Midbrain (tissue), 1 donor: Measurements from ENCODE around the gene OR6K3.
"Not testable (repeated sequence)": the region's sequence is repeated elsewhere in the genome, so short reads cannot be mapped to it uniquely, and the experiment has no call there.

ENCODE experiments used
- DNase-seq: peaks from one replicate; lab custom pipeline; 2025; lab: John Stamatoyannopoulos, UW

The OR6K3 gene, protein sequence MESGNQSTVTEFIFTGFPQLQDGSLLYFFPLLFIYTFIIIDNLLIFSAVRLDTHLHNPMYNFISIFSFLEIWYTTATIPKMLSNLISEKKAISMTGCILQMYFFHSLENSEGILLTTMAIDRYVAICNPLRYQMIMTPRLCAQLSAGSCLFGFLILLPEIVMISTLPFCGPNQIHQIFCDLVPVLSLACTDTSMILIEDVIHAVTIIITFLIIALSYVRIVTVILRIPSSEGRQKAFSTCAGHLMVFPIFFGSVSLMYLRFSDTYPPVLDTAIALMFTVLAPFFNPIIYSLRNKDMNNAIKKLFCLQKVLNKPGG

DNA sequence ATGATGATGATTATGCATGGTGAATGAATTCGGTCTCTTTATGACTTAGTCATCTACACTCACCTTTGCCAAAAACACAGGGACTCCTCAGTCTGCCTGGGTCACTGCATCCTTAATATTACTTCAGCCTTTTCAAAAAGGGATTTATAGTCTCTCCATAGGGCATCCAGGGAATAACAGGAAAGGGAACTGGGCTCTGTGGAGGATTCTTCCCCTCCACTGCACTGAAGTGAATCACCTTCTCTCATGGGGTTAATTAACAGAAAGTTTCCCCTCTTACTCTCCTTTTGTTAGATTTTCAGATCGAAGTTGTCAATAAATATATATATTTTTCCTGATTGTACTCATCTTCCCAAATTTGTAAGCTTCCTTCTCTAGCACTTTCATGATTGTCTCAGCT, at the start of gene OR6K3:
OR6K3 (minus strand) TSS at position 101 of the 400 bp plus-strand sequence. CDS start 2,605 bp downstream, outside the sequence.
- DNase-seq, result no peak

- DNase-seq, result no peak
These were observed 33.9 kb upstream of the OR6K3 start, which contains the start of gene OR6K6 for GRCh38 chr1:158754420-158754819. TSS of gene OR6K6 (plus strand) at chr1:158754720. CDS start at chr1:158754888, 168 bp downstream.

DNA sequence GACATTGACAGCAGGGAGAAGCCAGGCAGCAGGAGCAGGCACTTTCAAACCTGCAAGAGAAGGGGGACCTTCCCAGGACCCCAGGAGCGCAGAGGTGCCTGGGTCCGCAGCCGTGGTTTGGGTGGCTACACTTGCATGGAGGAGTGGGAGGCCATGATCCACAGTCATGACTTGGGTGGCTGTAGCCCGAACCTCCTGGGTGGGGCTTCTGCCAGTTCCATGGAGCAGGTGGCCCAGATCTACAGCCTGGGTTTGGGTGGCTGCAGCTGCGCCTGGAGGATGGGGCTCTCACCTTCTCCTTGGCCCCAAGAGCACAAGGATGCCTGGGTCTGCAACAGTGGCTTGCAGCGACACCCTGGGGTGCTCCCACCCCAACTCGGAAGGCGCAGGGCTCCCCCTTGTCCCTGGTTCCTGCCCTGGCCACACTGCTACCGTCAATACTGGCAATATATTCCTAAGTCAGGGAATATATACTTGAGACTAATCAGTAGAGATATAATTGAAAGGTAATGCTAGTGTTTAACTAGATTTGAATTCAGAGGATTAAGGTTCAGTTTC, 31.7 kb upstream of the OR6K3 start:
- DNase-seq, result no peak

- DNase-seq, result no peak
These were observed 15.3 kb upstream of the OR6K3 start for GRCh38 chr1:158735848-158736247.

- DNase-seq, result no peak
These were observed 12.0 kb upstream of the OR6K3 start for GRCh38 chr1:158732524-158732923.

DNA sequence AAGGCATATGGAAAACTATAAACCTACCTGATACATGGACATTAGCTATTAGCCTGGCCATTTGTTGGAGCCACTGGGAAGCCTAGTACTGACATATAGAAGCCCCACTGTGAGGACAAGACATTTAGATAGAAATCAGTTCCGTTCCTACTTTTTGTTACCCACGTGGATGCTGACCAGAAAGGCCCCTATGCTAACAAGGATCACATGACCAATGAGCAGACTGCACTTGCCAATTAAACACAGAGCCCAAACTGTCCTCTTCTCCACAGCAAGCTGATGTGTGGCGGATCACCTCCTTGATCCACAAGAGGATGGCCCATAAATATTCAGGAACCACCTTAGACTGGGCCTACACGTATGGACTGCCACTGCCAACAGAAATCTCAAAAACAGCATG, 11.2 kb upstream of the OR6K3 start:
- DNase-seq, result no peak

GRCh38 chr1:158730453-158730852, 9.9 kb upstream of the OR6K3 start:
- no peak for DNase-seq

DNA sequence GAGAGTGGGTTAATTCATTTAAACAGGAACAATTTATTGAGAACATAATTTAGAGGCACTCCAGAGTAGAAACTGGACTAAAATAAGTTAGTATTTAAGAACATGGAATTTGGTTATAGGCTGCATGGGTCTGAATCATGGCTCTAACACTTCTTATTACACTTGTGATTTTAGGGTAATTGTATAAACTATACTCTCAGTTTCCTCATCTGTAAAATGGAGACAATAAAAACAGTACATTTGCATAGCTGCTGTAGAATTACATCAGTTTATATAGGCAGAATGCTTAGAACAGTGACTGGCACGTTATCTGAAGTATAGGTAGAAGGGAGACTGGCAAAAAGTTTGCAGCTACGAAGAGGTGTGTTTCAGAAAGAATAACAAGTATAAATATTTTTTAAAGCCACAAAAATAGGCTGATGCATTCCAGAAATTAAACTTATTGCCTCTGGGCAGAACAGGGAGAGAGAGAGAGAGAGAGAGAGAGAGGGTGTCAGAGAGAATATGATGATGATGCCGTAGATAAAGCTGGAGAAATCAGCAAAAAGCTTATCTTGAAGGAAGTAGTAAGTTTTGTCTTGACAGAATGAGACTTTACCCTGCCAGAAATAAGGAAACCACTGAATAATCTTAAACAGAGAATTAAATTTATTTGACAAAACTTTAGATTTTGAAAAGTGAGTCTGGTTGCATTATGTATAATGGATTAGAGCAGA, 8.1 kb upstream of the OR6K3 start:
- no peak for DNase-seq

GRCh38 chr1:158724442-158724841, 3.9 kb upstream of the OR6K3 start:
- DNase-seq, result no peak

- no peak for DNase-seq
These were observed 856 bp downstream of the OR6K3 start for GRCh38 chr1:158719664-158720063.

DNA sequence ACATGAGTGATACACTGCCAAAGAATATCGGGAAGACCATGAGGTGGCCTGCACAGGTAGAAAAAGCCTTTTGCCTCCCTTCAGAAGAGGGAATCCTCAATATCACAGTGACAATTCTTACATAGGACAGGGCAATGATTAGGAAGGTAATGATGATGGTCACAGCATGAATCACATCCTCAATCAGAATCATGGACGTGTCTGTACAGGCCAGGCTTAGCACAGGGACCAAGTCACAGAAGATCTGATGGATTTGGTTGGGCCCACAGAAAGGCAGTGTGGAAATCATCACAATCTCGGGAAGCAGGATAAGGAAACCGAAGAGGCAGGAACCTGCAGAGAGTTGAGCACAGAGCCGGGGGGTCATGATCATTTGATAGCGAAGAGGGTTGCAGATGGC, 3.2 kb downstream of the OR6K3 start:
- DNase-seq, result no peak

DNA sequence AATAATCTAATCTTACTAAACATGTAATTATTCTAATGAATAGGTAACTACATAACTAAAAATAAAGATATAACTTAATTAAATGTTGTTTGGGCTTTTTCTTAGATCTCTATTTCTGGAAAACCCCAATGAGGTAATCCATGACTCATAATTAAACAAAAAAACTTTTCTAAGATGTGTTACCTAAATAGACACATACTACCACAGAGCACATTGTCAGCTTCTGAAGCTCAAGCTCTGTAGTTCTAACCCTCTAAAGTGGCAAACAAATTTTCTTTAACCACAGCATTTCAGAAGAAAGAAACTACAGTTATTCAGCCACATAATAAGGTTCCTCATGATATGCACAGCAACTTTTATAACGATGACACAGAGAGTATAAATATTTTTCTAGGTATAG, 4.2 kb downstream of the OR6K3 start:
- DNase-seq, result no peak

- DNase-seq, result no peak
These were observed 5.8 kb downstream of the OR6K3 start for GRCh38 chr1:158714754-158715153.

- no peak for DNase-seq
These were observed 9.4 kb downstream of the OR6K3 start for GRCh38 chr1:158711098-158711497.

GRCh38 chr1:158706096-158706495, 14.4 kb downstream of the OR6K3 start:
- no peak for DNase-seq

DNA sequence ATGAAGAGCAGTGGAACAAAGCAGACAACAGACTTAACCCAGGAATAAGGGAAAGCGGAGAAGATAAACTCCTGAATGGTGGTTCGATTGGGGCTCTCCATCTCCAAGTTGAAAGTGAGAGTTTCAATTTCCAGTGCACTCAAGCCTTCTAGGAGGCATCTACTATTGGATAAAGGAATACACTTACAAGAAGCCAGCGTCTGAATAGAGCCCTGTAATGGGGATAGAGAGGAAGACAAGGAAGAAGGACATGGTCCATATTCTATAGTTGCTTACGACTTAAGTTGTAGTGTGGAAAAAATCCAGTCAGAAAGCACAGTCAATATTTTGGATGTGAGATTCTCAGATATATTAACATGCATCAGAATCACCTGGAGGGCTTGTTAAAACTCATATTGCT, 20.0 kb downstream of the OR6K3 start, which contains the start of gene OR6K2:
OR6K2 (minus strand) TSS at position 101 of the 400 bp plus-strand sequence; CDS start at position 101, 0 bp downstream.
- no peak for DNase-seq

DNA sequence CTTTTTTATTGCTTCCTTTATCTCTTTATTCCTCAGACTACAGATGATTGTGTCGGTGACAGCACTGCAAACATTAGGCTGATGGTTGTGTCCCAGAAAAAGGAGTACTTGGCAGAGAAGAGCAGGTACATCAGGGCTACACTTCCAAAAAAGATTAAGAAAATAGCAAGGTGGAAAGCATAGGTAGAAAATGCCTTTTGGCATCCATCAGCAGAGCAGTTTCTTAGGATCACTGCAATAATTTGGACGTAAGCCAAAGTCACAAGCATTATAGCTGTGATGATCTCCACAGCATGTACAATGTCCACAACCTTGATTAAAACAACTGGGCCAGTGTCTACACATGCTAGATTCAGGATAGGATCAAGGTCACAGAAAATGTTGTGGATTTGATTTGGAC, 25.9 kb downstream of the OR6K3 start:
- DNase-seq, result no peak

DNA sequence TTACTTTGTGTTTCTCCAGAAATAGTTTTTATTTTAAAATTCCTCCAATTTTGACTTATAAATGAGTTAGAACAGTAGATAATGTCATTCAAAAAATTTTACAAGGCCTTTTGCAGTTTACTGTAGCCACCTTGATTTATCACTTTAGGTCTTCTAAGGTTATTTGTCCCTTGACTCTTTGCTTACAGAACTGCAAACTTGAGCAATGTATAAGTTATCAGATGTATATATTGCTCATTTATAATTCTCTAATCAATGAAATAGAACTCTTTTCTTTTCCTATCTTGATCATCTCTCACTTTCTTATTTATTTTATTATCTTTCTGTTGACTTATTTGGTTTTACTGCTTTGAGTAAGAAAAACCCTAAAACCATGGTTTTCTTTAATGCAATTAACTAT, 28.2 kb downstream of the OR6K3 start:
- DNase-seq, result no peak

DNA sequence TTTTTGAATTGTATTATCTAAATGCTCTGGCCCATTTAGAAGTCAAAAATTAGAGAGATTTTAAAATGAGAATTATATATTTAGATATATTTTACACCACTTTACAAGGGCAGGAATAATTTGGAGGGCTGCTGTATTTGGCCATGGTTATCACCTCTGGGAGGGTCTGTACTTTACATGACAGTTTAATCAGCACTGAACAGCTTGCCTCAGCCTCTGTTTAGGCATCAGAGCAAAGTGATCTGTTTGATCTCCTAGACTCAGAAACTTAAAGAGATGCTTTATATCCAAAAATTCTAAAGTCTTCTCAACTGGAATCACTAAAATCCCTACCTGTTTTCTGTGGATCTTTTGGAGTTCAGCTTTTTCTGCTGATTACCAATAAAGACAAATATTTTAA, 28.6 kb downstream of the OR6K3 start:
- DNase-seq, result no peak

DNA sequence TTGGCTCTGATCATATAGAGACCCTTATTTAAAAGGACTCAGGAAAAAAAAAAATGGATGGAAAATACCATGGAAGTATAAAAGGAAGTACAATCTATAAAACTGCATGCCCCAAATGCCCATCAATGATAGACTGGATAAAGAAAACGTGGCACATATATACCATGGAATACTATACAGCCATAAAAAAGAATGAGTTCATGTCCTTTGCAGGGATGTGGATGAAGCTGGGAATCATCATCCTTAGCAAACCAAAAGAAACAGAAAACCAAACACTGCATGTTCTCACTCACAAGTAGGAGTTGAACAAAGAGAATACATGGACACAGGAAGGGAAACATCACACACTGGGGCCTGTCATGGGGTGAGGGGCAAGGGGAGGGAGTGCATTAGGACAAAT, 29.4 kb downstream of the OR6K3 start:
- not testable (repeated sequence) for DNase-seq

GRCh38 chr1:158689875-158690274, 30.6 kb downstream of the OR6K3 start:
- DNase-seq, result no peak

DNA sequence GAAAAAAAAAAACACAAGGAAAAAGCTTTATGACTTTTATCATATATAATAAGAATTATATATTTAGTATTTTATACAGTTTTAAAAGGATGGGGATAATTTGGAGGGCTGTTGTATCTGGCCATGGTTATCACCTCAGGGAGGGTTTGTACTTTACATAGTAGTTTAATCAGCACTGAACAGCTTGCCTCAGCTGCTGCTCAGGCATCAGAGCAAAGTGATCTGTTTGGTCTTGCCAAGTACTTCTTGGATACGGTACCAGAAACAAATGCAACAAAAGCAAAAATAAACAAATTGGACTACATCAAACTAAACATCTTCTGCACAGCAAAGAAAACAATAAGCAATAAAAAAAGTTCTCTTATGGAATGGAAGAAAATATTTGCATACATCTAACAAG, 31.4 kb downstream of the OR6K3 start:
- no peak for DNase-seq

GRCh38 chr1:158688343-158688742, 32.2 kb downstream of the OR6K3 start:
- DNase-seq, result not testable (repeated sequence)
